ENCODE data around the gene CRTC1. TPM values are rescaled to one million over a fixed set of nuclear protein-coding genes. Genes with fewer than 3 reads are reported as not detected.

CRTC1 gene
- total and polyA plus RNA-seq, 3 donors from 2014 or later = 15.6 to 32.1 (median 28.1) TPM

DNA sequence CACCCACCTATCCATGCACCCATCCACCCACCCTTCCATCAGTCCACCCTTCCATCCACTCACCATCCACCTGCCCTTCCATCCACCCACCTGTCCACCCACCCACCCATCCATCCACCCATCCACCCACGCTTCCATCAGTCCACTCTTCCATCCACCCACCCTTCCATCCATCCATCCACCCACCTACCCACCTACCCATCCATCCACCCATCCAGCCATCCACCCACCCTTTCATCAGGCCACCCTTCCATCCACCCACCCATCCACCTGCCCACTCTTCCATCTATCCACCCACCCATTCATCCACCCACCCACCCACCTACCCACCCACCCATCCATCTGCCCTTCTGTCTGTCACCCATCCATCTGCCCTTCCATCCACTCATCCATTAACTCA lies 29.6 kb upstream of the CRTC1 start:
- intact Hi-C loops (cut with DNase I; ENCODE audit: low total_unique reads) = no loop called here
- H3K27me3 ChIP-seq = no peaks in the 10 kb centered on the region
- TF ChIP-seq CTCF (IDR thresholded peaks at IDR 0.05) (no peak), POLR2A (IDR thresholded peaks at IDR 0.05) (no peak)
- DNase-seq = no peak
- H3K9me3 ChIP-seq = no peaks in the 10 kb centered on the region
- peaks cover 54% of the 10 kb centered on the region for H3K4me1 ChIP-seq
- 95% methylated on average over 1 of the region's 1 CpG for whole genome bisulfite sequencing, 2 donors
- H3K36me3 ChIP-seq (ENCODE audit: low read depth, missing control alignments) = no peaks in the 10 kb centered on the region
- no peak overlapping the region for H3K4me3 ChIP-seq
- H3K27ac ChIP-seq = no peak overlapping the region

- DNase-seq = no peak
- intact Hi-C loops (cut with DNase I; ENCODE audit: low total_unique reads) = no loop called here
- Histone ChIP-seq H3K27me3 (no peaks in the 10 kb centered on the region), H3K9me3 (no peaks in the 10 kb centered on the region), H3K4me1 (peaks cover 54% of the 10 kb centered on the region), H3K36me3 (ENCODE audit: low read depth, missing control alignments) (no peaks in the 10 kb centered on the region), H3K4me3 (no peak overlapping the region), H3K27ac (no peak overlapping the region)
- WGBS, 2 donors = 95 to 97% methylated on average over 7 of the region's 7 CpGs
- TF ChIP-seq CTCF (IDR thresholded peaks at IDR 0.05) (no peak), POLR2A (IDR thresholded peaks at IDR 0.05) (no peak)
Observed at GRCh38 chr19:18654469-18654868, 29.0 kb upstream of the CRTC1 start.

- Histone ChIP-seq H3K27ac (peak overlapping the region in 1 of 2 donors; percentile 50), H3K27me3 (no peaks in the 10 kb centered on the region), H3K9me3 (no peaks in the 10 kb centered on the region), H3K36me3 (ENCODE audit: low read depth, missing control alignments) (no peaks in the 10 kb centered on the region), H3K4me1 (peaks cover 54% of the 10 kb centered on the region), H3K4me3 (no peak overlapping the region)
- 87 to 89% methylated on average over 10 to 13 of the region's 13 CpGs for WGBS, 2 donors
- DNase-seq = no peak
- intact Hi-C loops (cut with DNase I; ENCODE audit: low total_unique reads) = no loop called here
- TF ChIP-seq POLR2A (IDR thresholded peaks at IDR 0.05) (no peak), CTCF (IDR thresholded peaks at IDR 0.05) (no peak)
Observed at GRCh38 chr19:18655173-18655844, 28.2 kb upstream of the CRTC1 start.

DNA sequence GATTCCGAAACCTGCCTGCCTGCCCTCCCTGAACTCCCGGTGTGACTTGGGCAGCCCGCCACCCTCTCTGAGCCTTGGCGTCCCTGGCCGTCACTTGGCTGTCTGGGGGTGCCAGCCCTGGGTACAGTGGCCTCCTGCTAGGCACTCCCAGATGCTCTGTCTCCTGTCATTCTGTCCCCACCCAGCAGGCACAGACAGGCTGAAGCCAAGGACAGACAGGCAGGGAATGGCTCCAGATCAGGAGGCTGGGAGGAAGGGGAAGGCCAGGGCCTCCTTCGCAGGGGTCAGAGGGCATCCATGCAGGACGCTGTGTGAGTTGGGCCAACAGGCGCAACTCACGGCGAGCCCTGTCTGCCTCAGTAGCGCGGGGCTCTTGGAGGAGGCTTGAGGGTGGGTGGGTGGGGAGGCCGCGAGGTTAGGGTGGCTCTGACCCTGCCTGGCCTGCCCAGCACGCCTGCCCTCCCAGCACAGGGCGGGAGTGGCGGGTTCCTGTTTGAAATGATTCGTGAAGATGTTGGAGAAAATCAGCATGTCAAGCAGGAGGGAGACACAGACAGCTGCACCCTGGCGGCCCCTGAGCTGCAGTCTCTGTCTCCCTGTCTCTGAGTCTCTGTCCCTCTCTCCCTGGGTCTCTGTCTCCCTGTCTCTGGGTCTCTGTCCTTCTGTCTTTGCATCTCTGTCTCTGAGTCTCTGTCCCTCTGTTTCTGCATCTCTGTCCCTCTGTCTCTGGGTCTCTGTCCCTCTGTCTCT lies 27.0 kb upstream of the CRTC1 start:
- TF ChIP-seq POLR2A (IDR thresholded peaks at IDR 0.05) = no peak
- TF ChIP-seq CTCF (IDR thresholded peaks at IDR 0.05) = no peak
- H3K36me3 ChIP-seq (ENCODE audit: low read depth, missing control alignments) = no peaks in the 10 kb centered on the region
- 63 to 92% methylated on average over 4 to 19 of the region's 19 CpGs for WGBS, 2 donors
- no peak overlapping the region for H3K4me3 ChIP-seq
- DNase-seq = no peak
- intact Hi-C loops (cut with DNase I; ENCODE audit: low total_unique reads) = no loop called here
- peaks cover 49% of the 10 kb centered on the region for H3K4me1 ChIP-seq
- no peaks in the 10 kb centered on the region for H3K9me3 ChIP-seq
- no peaks in the 10 kb centered on the region for H3K27me3 ChIP-seq
- peak overlapping the region; percentile 15 to 50 for H3K27ac ChIP-seq
